Brain microvascular endothelial cell (primary cell): ENCODE measurements around the gene SDHAF1.

Source experiments
- DNase-seq: peaks from one replicate; pipeline ENCODE4 v3.0.0-alpha.2; 2020
- H3K27ac ChIP-seq: fragments of 250-450 bp; sonication (Bioruptor Pico); 2 replicates; pipeline ENCODE4 v1.5.1; 2020; ENCODE audit warnings: mild to moderate bottlenecking, moderate library complexity
- H3K27me3 ChIP-seq: fragments of 250-450 bp; sonication (Bioruptor Pico); replicated peaks from 2 replicates; pipeline ENCODE4 v1.5.1; 2020; ENCODE audit warnings: mild to moderate bottlenecking
- H3K36me3 ChIP-seq: fragments of 250-450 bp; sonication (Bioruptor Pico); replicated peaks from 2 replicates; pipeline ENCODE4 v1.5.1; 2020; ENCODE audit warnings: mild to moderate bottlenecking
- H3K4me3 ChIP-seq: 2 replicates; pipeline ENCODE4 v1.5.1; 2011; ENCODE audit warnings: low read depth, mild to moderate bottlenecking, control low read depth, low read length, moderate library complexity
- in situ Hi-C: cut with HindIII; loops from 2 replicates; pipeline ENCODE4 v1.10.0; 2017; ENCODE audit warnings: low sequenced_read_pairs, low pct_ligation_motif_present
- TF ChIP-seq, protein P1 (sequence below): IDR thresholded peaks from 2 replicates; pipeline ENCODE4 v1.5.1; 2011; ENCODE audit warnings: low read depth, mild to moderate bottlenecking, moderate library complexity, low read length, control low read depth, inconsistent platforms; ENCODE audit errors: missing control alignments

SDHAF1 gene

DNA sequence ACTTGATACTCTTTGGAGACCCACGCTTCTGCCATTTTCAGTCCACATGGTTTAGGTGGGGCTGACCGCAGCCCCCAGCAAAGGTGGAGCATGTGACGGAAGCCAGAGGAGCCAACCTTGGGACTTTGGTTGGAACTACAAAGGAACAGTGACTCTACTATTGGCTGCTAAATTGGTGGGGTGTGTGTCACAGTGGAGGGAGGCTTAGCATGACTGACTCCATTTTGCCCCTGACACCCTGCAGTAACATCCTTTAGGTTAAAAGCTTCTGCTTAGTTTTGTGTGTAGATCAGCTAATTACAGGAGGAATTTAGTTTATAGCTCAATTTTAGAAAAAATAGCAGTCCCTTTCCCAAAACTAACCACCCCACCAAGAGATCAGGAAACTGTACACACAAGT lies 6.6 kb downstream of the SDHAF1 start:
- H3K4me3 ChIP-seq, result no peak overlapping the region
- DNase-seq, result no peak
- TF ChIP-seq, protein P1, sequence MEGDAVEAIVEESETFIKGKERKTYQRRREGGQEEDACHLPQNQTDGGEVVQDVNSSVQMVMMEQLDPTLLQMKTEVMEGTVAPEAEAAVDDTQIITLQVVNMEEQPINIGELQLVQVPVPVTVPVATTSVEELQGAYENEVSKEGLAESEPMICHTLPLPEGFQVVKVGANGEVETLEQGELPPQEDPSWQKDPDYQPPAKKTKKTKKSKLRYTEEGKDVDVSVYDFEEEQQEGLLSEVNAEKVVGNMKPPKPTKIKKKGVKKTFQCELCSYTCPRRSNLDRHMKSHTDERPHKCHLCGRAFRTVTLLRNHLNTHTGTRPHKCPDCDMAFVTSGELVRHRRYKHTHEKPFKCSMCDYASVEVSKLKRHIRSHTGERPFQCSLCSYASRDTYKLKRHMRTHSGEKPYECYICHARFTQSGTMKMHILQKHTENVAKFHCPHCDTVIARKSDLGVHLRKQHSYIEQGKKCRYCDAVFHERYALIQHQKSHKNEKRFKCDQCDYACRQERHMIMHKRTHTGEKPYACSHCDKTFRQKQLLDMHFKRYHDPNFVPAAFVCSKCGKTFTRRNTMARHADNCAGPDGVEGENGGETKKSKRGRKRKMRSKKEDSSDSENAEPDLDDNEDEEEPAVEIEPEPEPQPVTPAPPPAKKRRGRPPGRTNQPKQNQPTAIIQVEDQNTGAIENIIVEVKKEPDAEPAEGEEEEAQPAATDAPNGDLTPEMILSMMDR, result no peak
- H3K27ac ChIP-seq, result no peak overlapping the region
- no peaks in the 10 kb centered on the region for H3K27me3 ChIP-seq
- no peaks in the 10 kb centered on the region for H3K36me3 ChIP-seq
- in situ Hi-C loops, result no loop called here

DNA sequence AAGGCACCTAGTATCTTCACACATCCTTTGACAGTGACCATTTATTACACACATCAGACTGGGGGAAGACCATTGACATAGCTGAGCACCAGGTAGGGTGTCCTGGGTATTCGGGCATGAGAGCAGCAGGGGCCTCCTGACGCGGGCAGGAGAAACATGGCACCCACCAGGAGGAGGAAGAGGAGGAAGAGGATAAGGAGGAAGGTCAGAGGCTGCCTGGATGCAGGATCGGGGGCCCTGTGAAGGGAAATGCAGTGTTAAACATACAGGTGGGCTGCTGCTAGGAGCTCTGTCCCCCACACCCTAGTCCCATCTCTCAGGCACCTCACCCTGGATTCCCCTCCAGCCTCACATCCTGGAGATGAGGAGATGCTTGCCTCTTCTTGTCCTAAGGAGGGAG lies 8.3 kb downstream of the SDHAF1 start:
- TF ChIP-seq, protein P1, result no peak

DNA sequence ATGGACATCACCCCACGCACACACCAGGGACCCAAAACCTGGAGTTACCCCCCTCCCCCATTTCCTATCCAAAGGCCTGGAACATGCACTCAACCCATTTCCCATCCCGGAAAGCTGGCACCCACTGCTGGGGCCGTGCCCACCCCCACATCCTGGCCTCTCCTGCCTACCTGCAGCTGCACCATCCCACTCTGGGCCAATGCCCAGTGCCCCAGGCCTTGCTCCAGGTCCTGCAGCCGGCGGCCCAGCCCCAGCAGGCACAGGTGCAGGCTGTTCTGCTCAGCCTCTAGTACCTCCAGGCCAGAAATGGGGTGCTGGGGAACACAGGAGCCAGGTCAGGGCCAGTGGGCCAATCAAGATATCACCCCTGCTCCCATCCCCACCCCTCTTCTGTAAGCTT lies 12.0 kb downstream of the SDHAF1 start:
- Histone ChIP-seq H3K27me3 (no peaks in the 10 kb centered on the region), H3K27ac (no peak overlapping the region), H3K4me3 (no peak overlapping the region), H3K36me3 (no peaks in the 10 kb centered on the region)
- in situ Hi-C loops, result no loop called here
- DNase-seq, result no peak
- TF ChIP-seq, protein P1, result no peak

More for the DNA sequence above, 8.3 kb downstream of the SDHAF1 start:
- no peaks in the 10 kb centered on the region for H3K27me3 ChIP-seq
- no peak overlapping the region for H3K27ac ChIP-seq
- no peaks in the 10 kb centered on the region for H3K36me3 ChIP-seq
- no peak for DNase-seq
- no peak overlapping the region for H3K4me3 ChIP-seq
- in situ Hi-C loops, result no loop called here

DNA sequence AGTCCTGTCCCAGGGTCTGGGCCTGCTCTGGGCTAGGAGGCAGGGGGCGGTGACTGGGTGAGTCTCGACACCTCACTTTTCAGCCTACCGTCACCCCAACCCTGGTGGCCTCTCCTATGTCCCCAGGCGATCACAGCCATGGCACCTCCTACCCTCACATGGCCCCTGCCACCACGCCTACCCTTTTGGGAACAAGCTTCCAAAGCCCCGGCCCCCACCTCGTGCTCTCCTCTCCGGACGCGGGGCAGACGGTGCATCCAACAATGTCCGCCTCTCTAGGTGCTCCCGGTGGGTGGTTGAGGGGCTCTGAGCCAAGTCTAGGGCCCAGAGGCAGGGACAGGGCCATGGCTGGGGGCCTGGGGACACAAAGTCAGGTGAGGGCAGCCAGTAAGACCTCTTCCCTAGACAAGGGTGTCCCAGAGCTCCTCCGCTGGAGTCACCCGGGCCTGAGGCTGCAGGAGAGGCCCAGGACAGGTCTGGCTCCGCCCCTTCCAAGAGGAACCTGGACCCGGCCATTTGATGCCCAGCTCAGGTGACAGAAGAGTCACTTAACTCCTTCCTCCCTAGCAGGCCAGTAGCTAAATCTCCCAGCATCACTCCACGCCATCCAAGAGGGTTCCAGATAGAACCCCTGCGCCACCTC lies 13.5 kb downstream of the SDHAF1 start, which contains the start of gene SYNE4:
SYNE4 (minus strand) TSS at position 478 of the 643 bp plus-strand sequence; CDS start at position 346, 132 bp downstream.
- no peak within 1 kb of the TSS for H3K27ac ChIP-seq
- peak within 1 kb of the TSS; percentile 42 for H3K4me3 ChIP-seq
- in situ Hi-C loops, result no loop called here
- H3K36me3 ChIP-seq, result no peaks in the 10 kb centered on the region
- no peak for DNase-seq
- no peaks in the 10 kb centered on the region for H3K27me3 ChIP-seq
- TF ChIP-seq, protein P1, result no peak

DNA sequence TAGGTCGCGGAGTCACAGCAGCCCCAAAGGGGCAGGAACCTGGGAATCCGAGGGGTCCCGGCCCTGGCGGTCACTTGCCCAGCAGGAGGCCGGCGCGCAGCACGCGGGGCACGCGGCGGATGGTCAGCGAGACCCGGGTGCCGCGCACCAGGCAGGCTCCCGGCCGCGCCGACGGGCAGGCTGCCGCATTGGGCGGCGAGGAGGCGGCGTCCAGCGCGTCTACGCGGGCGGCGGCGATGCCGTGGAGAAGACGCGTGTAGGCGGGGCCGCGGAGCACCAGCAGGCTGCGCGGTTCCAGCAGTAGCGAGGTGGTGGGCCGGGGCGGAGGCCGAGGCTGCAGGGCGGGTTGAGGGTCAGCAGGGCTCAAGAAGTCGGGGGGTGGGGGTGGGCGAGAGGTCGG lies 14.2 kb downstream of the SDHAF1 start:
- in situ Hi-C loops, result no loop called here
- H3K36me3 ChIP-seq, result no peaks in the 10 kb centered on the region
- H3K27me3 ChIP-seq, result no peaks in the 10 kb centered on the region
- peak overlapping the region; percentile 42 for H3K4me3 ChIP-seq
- TF ChIP-seq, protein P1, result no peak
- peak; percentile 40 for DNase-seq
- no peak overlapping the region for H3K27ac ChIP-seq
